HepG2 (cell line): Measurements from ENCODE around the gene KRI1. TPM values are rescaled to one million over a fixed set of nuclear protein-coding genes. Genes with fewer than 3 reads are reported as not detected.

ENCODE experiments used
- GPN1 ChIP-seq: sonication (generic); formaldehyde crosslinking; IDR thresholded peaks from 2 replicates; pipeline ENCODE4 v1.5.1; 2020; ENCODE audit warnings: missing genetic modification reagents, borderline replicate concordance
- MNT ChIP-seq: fragments of 450-650 bp; IDR thresholded peaks from 2 replicates; pipeline ENCODE4 v1.6.1; 2016
- NBN ChIP-seq: fragments of 450-650 bp; conservative IDR thresholded peaks from 2 replicates; pipeline ENCODE4 v1.6.1; 2017
- NFKBIZ ChIP-seq: IDR thresholded peaks from 2 replicates; pipeline ENCODE4 v1.6.1; 2018; ENCODE audit warnings: missing genetic modification reagents, missing compliant biosample characterization
- NPAS2 ChIP-seq: sonication (generic); formaldehyde crosslinking; IDR thresholded peaks from 2 replicates; pipeline ENCODE4 v1.8.0; 2022; ENCODE audit warnings: mild to moderate bottlenecking, missing genetic modification reagents, borderline replicate concordance
- NR1H2 ChIP-seq: sonication (generic); formaldehyde crosslinking; IDR thresholded peaks from 2 replicates; pipeline ENCODE4 v1.8.1; 2022; ENCODE audit warnings: low read depth, missing genetic modification reagents, borderline replicate concordance
- RBM39 ChIP-seq: fragments of 200-400 bp; formaldehyde crosslinking; IDR thresholded peaks from one replicate; pipeline ENCODE4 v1.6.1; 2018; ENCODE audit warnings: antibody characterized with exemption, mild to moderate bottlenecking, low read depth, low read length; ENCODE audit not compliant: poor library complexity, severe bottlenecking
- RELA ChIP-seq: sonication (generic); formaldehyde crosslinking; IDR thresholded peaks from 2 replicates; pipeline ENCODE4 v1.4.0; 2020; ENCODE audit warnings: missing genetic modification reagents
- SRY ChIP-seq: sonication (generic); formaldehyde crosslinking; IDR thresholded peaks from 2 replicates; pipeline ENCODE4 v1.8.0; 2022; ENCODE audit warnings: mild to moderate bottlenecking, missing genetic modification reagents
- SYNCRIP ChIP-seq: fragments of 200-400 bp; formaldehyde crosslinking; IDR thresholded peaks from 2 replicates; pipeline ENCODE4 v1.6.1; 2018; ENCODE audit warnings: mild to moderate bottlenecking, low read depth, low read length; ENCODE audit not compliant: insufficient read depth
- ZNF333 ChIP-seq: sonication (generic); formaldehyde crosslinking; IDR thresholded peaks from 2 replicates; pipeline ENCODE4 v1.4.0; 2020; ENCODE audit warnings: mild to moderate bottlenecking, missing genetic modification reagents, borderline replicate concordance
- ZNF766 ChIP-seq: sonication (generic); formaldehyde crosslinking; IDR thresholded peaks from 2 replicates; pipeline ENCODE4 v1.5.0; 2020; ENCODE audit warnings: missing genetic modification reagents, borderline replicate concordance
- ZSCAN25 ChIP-seq: sonication (generic); formaldehyde crosslinking; IDR thresholded peaks from 2 replicates; pipeline ENCODE4 v1.8.0; 2022; ENCODE audit warnings: mild to moderate bottlenecking, missing genetic modification reagents
- polyA plus RNA-seq, 8 experiments: library from polyadenylated mRNA; depleted of rRNA in 3 of 8; stranded (reverse) in 7 of 8; unstranded in 1 of 8; fragments of >200 nt; fragmentation: Illumina TruSeq in 4 of 8; extraction: Trizol in 4 of 8; gene quantifications; 2 replicates each; pipeline versions ENCODE4 v1.2.1 to v1.2.3, GENCODE V29; 2011 to 2016; ENCODE audit warnings: low read depth in 4 of 8, missing spikeins in 1 of 8, mixed read lengths in 1 of 8; ENCODE audit not compliant: insufficient read depth in 1 of 8
- total RNA-seq, 5 experiments: library from RNA; depleted of rRNA; stranded (reverse); fragments of >200 nt; fragmentation: Illumina TruSeq; extraction: Trizol; gene quantifications; 2 replicates each; pipeline ENCODE4 v1.2.3, GENCODE V29; 2016; ENCODE audit warnings: low read depth in 1 of 5
- TF ChIP-seq, protein P1 (sequence below): sonication (generic); formaldehyde crosslinking; IDR thresholded peaks from 2 replicates; pipeline ENCODE4; 2020; ENCODE audit warnings: missing genetic modification reagents, mild to moderate bottlenecking, borderline replicate concordance
- TF ChIP-seq, protein P2 (sequence below): sonication (generic); formaldehyde crosslinking; IDR thresholded peaks from 2 replicates; pipeline ENCODE4 v1.4.0; 2020; ENCODE audit warnings: missing genetic modification reagents
- TF ChIP-seq, protein P3 (sequence below), 2 experiments: sonication (generic) in 1 of 2; formaldehyde crosslinking in 1 of 2; IDR thresholded peaks; 2 replicates each; pipeline versions ENCODE4 v1.4.0 to v1.6.1; 2016 to 2020; ENCODE audit warnings: borderline replicate concordance in 1 of 2, low read depth in 1 of 2, mild to moderate bottlenecking in 1 of 2, missing genetic modification reagents in 1 of 2

Gene KRI1
- total and polyA plus RNA-seq, 2 of the 13 experiments (the other 11 are each of a cell fraction or from before 2014, with no cell fraction given), result 9.1 to 11.7 TPM

DNA sequence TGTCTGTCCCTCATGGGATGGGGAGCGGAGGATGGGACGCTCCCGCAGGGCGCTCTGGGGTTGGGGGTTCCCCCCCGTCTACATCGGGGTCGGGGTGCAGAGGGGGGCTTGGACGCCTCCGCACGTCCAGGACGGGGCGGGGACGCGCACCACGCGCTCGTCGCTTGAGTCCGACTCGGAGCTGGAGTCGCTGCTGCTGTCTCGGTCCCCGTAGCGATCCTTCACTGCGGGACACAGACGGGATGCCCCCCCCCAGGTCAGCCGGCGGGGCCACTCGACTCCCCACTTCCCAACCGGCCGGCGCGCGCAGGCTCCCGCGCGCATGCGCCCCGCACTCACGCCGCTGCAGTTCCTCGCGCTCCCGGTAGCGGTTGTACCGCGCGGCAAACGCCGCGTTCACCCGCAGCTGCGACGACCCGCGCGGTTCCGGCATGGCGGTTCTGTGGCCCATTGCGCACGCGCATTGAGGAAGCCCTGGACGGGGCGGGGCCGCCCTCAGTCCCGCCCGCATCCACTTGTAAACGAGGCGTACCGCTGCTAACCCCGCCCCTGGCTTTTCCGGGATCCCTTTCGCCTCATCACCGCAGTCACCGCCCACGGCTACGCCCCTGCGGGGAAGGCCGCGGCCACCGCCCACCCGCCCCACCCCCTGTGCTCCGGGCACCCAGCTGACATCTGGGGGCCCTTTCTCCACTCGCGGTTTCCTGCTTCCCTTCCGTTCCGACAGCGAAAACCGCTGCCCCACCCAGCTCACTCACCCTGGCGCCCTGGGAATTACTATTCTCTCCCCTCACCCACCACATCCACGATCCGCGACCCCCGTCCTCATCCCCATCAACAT lies at the start of gene KRI1 (continued):
- peak; percentile 97; the same call in 1 of the 2 replicates for TF ChIP-seq NFKBIZ (CRISPR knock-in tag)
- TF ChIP-seq, protein P1, sequence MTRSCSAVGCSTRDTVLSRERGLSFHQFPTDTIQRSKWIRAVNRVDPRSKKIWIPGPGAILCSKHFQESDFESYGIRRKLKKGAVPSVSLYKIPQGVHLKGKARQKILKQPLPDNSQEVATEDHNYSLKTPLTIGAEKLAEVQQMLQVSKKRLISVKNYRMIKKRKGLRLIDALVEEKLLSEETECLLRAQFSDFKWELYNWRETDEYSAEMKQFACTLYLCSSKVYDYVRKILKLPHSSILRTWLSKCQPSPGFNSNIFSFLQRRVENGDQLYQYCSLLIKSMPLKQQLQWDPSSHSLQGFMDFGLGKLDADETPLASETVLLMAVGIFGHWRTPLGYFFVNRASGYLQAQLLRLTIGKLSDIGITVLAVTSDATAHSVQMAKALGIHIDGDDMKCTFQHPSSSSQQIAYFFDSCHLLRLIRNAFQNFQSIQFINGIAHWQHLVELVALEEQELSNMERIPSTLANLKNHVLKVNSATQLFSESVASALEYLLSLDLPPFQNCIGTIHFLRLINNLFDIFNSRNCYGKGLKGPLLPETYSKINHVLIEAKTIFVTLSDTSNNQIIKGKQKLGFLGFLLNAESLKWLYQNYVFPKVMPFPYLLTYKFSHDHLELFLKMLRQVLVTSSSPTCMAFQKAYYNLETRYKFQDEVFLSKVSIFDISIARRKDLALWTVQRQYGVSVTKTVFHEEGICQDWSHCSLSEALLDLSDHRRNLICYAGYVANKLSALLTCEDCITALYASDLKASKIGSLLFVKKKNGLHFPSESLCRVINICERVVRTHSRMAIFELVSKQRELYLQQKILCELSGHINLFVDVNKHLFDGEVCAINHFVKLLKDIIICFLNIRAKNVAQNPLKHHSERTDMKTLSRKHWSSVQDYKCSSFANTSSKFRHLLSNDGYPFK, result peak; percentile 88; the same call in 1 of the 2 replicates
- TF ChIP-seq NR1H2 (CRISPR knock-in tag), result no peak
- TF ChIP-seq, protein P2, sequence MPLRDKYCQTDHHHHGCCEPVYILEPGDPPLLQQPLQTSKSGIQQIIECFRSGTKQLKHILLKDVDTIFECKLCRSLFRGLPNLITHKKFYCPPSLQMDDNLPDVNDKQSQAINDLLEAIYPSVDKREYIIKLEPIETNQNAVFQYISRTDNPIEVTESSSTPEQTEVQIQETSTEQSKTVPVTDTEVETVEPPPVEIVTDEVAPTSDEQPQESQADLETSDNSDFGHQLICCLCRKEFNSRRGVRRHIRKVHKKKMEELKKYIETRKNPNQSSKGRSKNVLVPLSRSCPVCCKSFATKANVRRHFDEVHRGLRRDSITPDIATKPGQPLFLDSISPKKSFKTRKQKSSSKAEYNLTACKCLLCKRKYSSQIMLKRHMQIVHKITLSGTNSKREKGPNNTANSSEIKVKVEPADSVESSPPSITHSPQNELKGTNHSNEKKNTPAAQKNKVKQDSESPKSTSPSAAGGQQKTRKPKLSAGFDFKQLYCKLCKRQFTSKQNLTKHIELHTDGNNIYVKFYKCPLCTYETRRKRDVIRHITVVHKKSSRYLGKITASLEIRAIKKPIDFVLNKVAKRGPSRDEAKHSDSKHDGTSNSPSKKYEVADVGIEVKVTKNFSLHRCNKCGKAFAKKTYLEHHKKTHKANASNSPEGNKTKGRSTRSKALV (CRISPR knock-in tag), result peak; percentile 78
- TF ChIP-seq, protein P3, sequence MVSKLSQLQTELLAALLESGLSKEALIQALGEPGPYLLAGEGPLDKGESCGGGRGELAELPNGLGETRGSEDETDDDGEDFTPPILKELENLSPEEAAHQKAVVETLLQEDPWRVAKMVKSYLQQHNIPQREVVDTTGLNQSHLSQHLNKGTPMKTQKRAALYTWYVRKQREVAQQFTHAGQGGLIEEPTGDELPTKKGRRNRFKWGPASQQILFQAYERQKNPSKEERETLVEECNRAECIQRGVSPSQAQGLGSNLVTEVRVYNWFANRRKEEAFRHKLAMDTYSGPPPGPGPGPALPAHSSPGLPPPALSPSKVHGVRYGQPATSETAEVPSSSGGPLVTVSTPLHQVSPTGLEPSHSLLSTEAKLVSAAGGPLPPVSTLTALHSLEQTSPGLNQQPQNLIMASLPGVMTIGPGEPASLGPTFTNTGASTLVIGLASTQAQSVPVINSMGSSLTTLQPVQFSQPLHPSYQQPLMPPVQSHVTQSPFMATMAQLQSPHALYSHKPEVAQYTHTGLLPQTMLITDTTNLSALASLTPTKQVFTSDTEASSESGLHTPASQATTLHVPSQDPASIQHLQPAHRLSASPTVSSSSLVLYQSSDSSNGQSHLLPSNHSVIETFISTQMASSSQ (IDR thresholded peaks at IDR 0.05; ENCODE audit: low read depth), result no peak
- TF ChIP-seq, protein P3 (CRISPR knock-in tag; IDR thresholded peaks at IDR 0.05; ENCODE audit: borderline replicate concordance), result peak; percentile 58
- TF ChIP-seq GPN1 (CRISPR knock-in tag), result peak; percentile 84; the same call in 1 of the 2 replicates
- TF ChIP-seq NPAS2 (CRISPR knock-in tag), result no peak
- TF ChIP-seq SYNCRIP, result no peak
- TF ChIP-seq RELA (CRISPR knock-in tag), result peak; percentile 67; the same call in 1 of the 2 replicates
- peak; percentile 97 for TF ChIP-seq SRY (CRISPR knock-in tag)
- TF ChIP-seq ZNF333, result no peak
- TF ChIP-seq NBN, result no peak
- peak; percentile 76 for TF ChIP-seq RBM39
- TF ChIP-seq ZNF766, result peak; percentile 96
- peak; percentile 50; the same call in 1 of the 2 replicates for TF ChIP-seq ZSCAN25 (CRISPR knock-in tag)
- TF ChIP-seq MNT, result peak; percentile 32; the same call in 1 of the 2 replicates
